ENCODE results near the gene SEMG1. TPM values are rescaled to one million over a fixed set of nuclear protein-coding genes. Genes with fewer than 3 reads are reported as not detected.

SEMG1 gene, protein sequence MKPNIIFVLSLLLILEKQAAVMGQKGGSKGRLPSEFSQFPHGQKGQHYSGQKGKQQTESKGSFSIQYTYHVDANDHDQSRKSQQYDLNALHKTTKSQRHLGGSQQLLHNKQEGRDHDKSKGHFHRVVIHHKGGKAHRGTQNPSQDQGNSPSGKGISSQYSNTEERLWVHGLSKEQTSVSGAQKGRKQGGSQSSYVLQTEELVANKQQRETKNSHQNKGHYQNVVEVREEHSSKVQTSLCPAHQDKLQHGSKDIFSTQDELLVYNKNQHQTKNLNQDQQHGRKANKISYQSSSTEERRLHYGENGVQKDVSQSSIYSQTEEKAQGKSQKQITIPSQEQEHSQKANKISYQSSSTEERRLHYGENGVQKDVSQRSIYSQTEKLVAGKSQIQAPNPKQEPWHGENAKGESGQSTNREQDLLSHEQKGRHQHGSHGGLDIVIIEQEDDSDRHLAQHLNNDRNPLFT
- total RNA-seq, result not detected
- long read RNA-seq, result 0 reads

DNA sequence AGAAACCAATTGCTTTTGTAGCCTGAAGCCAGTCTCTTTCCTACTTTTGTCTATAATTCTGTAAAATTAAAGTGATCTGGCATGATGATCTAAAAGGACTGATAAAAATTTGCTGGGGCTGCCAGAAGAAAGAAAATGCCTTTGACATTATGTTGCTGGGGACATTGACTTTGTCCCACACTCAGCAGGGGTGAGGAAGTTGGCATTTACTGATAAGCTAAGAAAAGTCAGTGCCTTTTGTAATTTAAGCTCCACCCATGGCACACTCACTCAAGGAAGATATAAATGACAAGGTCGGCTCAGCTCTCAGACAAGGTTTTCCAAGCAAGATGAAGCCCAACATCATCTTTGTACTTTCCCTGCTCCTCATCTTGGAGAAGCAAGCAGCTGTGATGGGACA lies at the start of gene SEMG1:
TSS of gene SEMG1 (plus strand) at position 309 of the 400 bp plus-strand sequence. CDS start at position 330, 21 bp downstream.
- intact Hi-C loops (cut with DNase I), result no loop called here
- DNase-seq, result no peak
- no peak for ATAC-seq

DNA sequence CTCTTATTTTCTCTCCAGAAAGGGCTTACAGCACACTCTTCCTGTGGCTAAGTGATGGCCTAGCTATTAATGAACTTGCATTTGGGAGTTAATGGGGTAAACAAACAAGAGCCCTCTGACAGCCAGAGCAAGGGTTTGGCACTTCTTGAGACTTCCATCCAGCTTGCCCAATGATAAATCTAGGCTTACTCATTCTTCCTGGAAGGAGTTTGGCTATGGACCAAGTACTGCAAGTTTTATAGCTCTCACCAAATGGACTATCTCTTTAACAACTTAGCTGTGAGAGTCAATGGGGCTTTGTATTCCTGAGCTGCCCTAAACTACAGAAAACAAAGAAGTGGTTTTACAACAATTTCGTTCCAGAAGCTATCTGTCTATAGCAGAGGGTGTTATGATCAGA lies 48.9 kb upstream of the SEMG1 start:
- ATAC-seq (peak; percentile 44 to 90), DNase-seq (no peak)
- intact Hi-C loops (cut with DNase I), result no loop called here

DNA sequence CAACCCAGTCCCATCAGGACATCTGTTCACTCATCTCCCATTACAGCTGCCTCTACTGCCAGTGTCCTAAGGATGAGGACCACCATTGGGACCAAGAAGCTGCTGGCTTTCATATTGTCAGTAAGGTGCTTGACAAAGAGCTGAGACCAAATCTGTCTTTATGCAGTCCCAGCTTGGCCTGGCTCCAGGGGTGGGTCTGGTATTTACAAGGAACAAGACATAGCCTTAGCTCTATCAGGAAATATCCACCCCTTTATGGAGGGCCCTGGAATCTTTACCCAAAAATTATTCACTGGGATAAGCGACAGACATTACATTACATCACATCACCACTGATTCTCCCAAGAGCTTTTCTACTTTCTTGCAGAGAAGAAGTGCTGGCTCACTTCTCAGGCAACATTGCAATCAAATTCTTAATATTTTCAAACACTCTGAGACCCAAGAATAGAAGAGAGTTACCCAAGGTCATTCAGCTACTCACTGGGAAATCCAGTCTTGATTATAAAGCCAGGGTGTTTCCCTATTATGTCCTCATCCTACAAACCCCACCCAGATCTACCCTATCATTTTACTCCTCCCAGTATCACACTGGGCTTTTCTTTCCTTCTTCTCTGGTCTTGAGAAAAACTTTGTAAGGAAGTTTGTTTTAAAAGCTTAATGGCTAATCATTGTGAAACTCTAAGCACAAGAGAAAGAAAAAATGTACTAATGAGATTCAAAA lies 43.6 kb upstream of the SEMG1 start:
- ATAC-seq (no peak), DNase-seq (no peak)
- intact Hi-C loops (cut with DNase I), result no loop called here

- intact Hi-C loops (cut with DNase I), result no loop called here
- DNase-seq (no peak), ATAC-seq (no peak)
Observed at GRCh38 chr20:45164906-45165305, 41.9 kb upstream of the SEMG1 start.

DNA sequence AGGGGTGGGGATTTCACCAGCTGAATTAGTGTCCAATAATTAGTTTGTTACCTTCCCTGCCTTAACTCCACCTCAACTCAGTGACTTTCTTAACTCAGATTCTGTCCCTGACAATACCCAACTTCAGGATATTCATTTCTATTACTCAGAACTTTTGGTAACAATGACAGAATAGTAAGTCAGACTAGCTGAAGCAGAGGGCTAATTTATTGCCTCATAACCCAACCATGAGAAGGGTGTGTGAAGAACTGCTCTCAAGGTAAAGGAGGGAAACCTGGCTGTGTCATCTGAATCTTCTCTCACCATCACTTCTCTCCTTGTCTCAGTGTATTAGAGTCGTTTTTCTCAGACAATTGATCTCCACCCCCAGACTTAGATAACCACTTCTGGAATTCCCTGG lies 33.3 kb upstream of the SEMG1 start:
- no peak for ATAC-seq
- no peak for DNase-seq
- intact Hi-C loops (cut with DNase I), result no loop called here

GRCh38 chr20:45174434-45175364 lies 32.1 kb upstream of the SEMG1 start, which contains the start of gene PI3:
Gene PI3, plus strand, starts transcription at chr20:45174902. Its CDS starts 21 bp downstream, at chr20:45174923.
- no peak for ATAC-seq
- intact Hi-C loops (cut with DNase I), result no loop called here
- peak; percentile 23 for DNase-seq

- ATAC-seq (no peak), DNase-seq (no peak)
- intact Hi-C loops (cut with DNase I), result no loop called here
Observed at GRCh38 chr20:45176526-45177267, 30.1 kb upstream of the SEMG1 start.

DNA sequence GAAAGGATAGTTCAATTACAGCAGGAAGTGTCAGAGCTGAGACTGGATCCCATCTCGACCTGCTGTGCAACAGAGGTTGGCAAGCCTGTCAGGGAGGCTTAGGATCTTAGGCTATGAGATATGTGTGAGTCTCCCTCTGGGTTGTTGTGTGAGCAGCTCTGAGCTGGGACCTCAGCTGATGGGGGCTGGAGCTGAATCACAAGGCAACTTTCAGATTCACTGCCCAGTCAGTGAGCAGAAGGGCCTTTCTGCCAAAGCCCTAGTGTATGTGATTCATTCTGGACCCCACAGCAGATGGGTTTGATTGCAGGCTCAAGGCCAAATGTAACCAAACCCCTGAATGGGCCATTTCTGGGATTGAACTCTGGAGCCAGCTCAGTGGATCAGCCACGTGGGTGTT lies 27.7 kb upstream of the SEMG1 start:
- intact Hi-C loops (cut with DNase I), result no loop called here
- DNase-seq, result no peak
- ATAC-seq, result no peak

GRCh38 chr20:45181639-45182038 lies 25.2 kb upstream of the SEMG1 start:
- DNase-seq (no peak), ATAC-seq (no peak)
- intact Hi-C loops (cut with DNase I), result no loop called here

DNA sequence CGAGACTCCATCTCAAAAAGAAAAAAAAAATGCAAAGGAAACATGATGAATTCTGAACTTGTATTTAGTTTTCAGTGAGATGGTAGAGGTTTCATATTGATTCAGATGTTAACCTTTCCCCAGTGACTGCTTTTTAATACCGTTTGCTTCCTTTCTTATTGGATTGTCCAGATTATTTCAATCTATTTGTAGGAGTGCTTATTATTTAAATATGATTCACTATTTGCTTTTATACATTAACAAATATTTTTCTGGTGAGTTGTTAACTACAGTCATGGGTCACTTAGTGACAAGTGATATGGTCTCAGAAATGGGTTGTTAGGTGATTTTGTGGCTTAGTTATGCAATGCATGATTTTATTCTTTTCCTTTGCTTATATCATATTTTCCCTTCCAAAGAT lies 23.7 kb upstream of the SEMG1 start:
- no peak for ATAC-seq
- intact Hi-C loops (cut with DNase I), result no loop called here
- no peak for DNase-seq

- intact Hi-C loops (cut with DNase I), result no loop called here
- no peak for ATAC-seq
Observed at GRCh38 chr20:45187693-45188092, 19.1 kb upstream of the SEMG1 start.

DNA sequence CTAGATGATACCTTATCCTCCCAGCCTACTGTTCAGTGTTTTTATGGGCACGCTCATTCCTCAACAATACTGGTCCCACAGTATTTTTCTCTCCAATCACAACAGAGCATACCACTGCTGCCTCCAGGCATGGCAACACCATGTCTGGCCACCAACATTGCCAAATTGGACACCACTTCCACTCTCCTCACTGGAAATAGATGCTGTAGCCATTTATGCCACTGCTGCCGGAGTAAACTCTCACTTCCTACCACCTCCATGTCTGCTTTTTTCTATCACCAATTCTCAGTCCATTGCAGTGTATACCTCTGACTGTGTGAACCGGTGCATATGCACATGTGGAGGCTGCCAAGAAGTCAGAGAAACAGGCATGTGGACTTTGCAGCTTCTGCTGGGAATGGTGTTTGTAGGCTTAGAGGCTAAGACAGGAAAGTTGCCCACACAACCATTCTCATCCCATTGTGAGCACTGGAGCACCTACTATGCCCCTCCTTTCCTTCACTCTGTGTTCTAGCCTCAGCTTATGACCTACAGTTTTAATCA lies 17.7 kb upstream of the SEMG1 start:
- no peak for DNase-seq
- intact Hi-C loops (cut with DNase I), result no loop called here
- no peak for ATAC-seq

More at GRCh38 chr20:45187693-45188092, 19.1 kb upstream of the SEMG1 start:
- no peak for DNase-seq

- ATAC-seq (no peak), DNase-seq (no peak)
- intact Hi-C loops (cut with DNase I), result no loop called here
Observed at GRCh38 chr20:45189861-45190260, 17.0 kb upstream of the SEMG1 start.

- DNase-seq (no peak), ATAC-seq (no peak)
- intact Hi-C loops (cut with DNase I), result no loop called here
Observed at GRCh38 chr20:45191926-45192325, 14.9 kb upstream of the SEMG1 start.

DNA sequence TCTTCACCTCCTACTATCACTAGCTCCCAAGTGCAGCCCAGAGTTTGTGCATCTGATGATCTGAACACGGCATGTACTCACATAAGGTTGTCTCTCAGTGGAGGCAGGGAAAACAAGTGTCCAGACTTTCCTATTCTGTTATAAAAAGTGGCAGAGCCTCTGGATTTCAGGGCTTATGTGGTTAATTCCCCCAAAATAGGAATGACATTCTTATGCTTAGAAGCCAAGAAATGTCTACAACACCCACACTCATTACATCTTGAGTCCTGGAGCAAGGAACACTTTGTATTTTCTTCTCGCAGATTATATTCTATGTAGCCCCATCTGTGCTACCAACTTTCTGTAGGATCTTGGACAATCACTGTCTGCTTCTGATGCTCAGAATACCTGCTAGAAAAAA lies 13.5 kb upstream of the SEMG1 start:
- no peak for ATAC-seq
- intact Hi-C loops (cut with DNase I), result no loop called here
- DNase-seq, result no peak

GRCh38 chr20:45209924-45210323 lies 3.1 kb downstream of the SEMG1 start:
- no peak for DNase-seq
- no peak for ATAC-seq

DNA sequence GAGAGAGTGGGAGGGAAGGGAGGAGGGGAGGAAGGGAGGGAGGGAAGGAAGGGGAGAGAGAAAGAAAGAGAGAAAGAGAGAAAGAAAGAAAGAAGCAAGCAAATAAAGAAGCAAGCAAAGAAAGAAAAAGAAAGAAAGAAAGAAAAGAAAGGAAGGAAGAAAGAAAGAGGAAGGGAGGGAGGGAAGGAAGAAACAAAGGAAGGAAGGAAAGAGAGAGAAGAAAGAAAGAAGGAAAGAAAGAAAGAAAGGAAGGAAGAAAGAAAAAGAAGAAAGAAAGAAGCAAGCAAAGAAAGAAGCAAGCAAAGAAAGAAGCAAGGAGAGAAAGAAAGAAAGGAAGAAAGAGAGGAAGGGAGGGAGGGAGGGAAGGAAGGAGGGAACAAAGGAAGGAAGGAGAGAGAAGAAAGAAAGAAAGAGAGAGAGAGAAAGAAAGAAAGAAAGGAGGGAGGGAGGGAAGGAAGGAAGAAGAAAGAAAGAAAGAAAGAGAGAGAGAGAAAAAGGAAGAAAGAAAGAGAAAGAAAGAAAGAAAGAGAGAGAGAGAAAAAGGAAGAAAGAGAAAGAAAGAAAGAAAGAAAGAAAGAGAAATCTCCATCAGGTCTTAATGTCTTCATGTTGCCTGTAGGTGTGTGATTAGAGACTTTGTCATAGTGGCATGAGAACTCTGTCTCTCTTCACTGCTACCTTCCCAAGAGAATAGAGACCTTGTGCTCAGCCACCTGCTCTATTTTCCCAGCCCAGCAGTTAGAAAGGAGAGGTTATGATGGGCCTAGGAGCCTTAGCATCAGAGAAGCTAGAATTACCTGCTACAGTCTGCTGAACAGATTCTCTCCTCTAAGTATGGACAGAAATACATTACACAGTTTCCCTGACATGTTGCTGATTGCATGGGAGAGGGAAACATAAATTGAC lies 5.0 kb downstream of the SEMG1 start:
- intact Hi-C loops (cut with DNase I), result no loop called here
- DNase-seq, result no peak
- ATAC-seq, result no peak

More at GRCh38 chr20:45209924-45210323, 3.1 kb downstream of the SEMG1 start:
- intact Hi-C loops (cut with DNase I), result no loop called here
